Keratinocyte (primary cell): ENCODE data around the gene SGK2.

Experiments
- EZH2 ChIP-seq: IDR thresholded peaks from one replicate; pipeline ENCODE4 v1.6.1; 2012; ENCODE audit warnings: inconsistent platforms, mild to moderate bottlenecking, low read length, moderate library complexity
- TF ChIP-seq, protein P1 (sequence below), 3 experiments: IDR thresholded peaks in 1 of 3; conservative IDR thresholded peaks in 1 of 3; optimal IDR thresholded peaks in 1 of 3; 2 replicates in 2 of 3; 3 replicates in 1 of 3; pipeline versions ENCODE3 to v1.5.1; 2011; ENCODE audit warnings: low read length in 3 of 3, mild to moderate bottlenecking in 3 of 3, moderate library complexity in 2 of 3, control low read depth in 1 of 3, inconsistent platforms in 1 of 3; ENCODE audit not compliant: insufficient read depth in 2 of 3; ENCODE audit errors: extremely low read depth in 1 of 3

- TF ChIP-seq, protein P1, sequence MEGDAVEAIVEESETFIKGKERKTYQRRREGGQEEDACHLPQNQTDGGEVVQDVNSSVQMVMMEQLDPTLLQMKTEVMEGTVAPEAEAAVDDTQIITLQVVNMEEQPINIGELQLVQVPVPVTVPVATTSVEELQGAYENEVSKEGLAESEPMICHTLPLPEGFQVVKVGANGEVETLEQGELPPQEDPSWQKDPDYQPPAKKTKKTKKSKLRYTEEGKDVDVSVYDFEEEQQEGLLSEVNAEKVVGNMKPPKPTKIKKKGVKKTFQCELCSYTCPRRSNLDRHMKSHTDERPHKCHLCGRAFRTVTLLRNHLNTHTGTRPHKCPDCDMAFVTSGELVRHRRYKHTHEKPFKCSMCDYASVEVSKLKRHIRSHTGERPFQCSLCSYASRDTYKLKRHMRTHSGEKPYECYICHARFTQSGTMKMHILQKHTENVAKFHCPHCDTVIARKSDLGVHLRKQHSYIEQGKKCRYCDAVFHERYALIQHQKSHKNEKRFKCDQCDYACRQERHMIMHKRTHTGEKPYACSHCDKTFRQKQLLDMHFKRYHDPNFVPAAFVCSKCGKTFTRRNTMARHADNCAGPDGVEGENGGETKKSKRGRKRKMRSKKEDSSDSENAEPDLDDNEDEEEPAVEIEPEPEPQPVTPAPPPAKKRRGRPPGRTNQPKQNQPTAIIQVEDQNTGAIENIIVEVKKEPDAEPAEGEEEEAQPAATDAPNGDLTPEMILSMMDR (optimal IDR thresholded peaks at IDR 0.05 in 1 of 3, IDR thresholded peaks at IDR 0.05 in 1 of 3, conservative IDR thresholded peaks at IDR 0.05 in 1 of 3; ENCODE audit: extremely low read depth in 1 of 3, insufficient read depth in 2 of 3, low read length in 3 of 3), result no peak
- no peak for TF ChIP-seq EZH2
Observed at GRCh38 chr20:43543138-43543537, 15.7 kb upstream of the SGK2 start.
